OCI-LY7 (cell line): ENCODE data around the gene COL5A2.

ENCODE experiments used
- CTCF ChIP-seq: fragments of 200-600 bp; sonication (generic); conservative IDR thresholded peaks from 2 replicates; pipeline ENCODE4 v1.5.1; 2014; ENCODE audit warnings: mild to moderate bottlenecking, antibody characterized with exemption, low read length, moderate library complexity, mixed read lengths
- EZH2phosphoT487 ChIP-seq: fragments of 200-600 bp; sonication (generic); IDR thresholded peaks from 2 replicates; pipeline ENCODE4 v1.6.1; 2018; ENCODE audit warnings: low read depth, borderline replicate concordance, mild to moderate bottlenecking, mixed run types, antibody characterized with exemption, low read length, moderate library complexity, mixed read lengths

- no peak for TF ChIP-seq CTCF
- no peak for TF ChIP-seq EZH2phosphoT487
These were observed 13.2 kb upstream of the COL5A2 start for GRCh38 chr2:189192766-189193165.
